ENCODE results near the gene ITGB5.
"Not testable (repeated sequence)": the region's sequence is repeated elsewhere in the genome, so short reads cannot be mapped to it uniquely, and the experiment has no call there.

ITGB5 gene

DNA sequence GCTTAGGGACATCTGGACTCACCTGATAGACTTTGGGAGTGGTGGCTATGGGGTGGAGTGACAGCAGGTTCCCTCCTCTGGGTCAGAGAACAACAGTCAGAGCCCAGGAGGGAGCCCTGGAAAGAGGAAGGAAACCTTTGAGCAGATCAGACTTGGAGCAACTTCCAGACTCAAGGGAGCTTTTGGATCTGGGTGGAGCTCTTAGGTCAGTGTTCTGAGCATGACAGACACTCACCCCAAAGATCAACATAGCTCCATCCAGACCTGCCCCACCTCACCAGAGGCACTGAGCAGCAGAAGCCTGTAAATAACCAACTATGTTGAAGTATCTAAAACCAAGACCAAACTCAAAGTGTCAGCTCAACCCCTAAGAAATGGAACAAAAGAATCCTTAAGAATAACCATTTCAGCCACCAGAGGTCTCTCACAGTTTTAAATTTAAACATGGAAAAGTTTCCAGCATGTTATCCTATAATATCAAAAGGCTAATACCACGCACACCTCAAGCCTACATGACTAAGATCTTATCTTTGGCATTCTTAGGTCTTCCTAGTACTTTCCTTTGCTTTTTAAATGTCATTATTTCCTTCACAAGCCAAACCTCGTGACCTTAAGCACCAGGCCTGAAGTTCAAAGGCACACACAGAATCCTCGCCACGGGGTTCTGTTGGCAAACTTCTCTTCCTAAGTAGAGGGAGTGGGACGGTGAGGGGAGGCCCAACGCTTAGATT, 100.5 kb downstream of the ITGB5 start:
- no peak for DNase-seq (ENCODE audit: low read depth in 2 of 2)

DNA sequence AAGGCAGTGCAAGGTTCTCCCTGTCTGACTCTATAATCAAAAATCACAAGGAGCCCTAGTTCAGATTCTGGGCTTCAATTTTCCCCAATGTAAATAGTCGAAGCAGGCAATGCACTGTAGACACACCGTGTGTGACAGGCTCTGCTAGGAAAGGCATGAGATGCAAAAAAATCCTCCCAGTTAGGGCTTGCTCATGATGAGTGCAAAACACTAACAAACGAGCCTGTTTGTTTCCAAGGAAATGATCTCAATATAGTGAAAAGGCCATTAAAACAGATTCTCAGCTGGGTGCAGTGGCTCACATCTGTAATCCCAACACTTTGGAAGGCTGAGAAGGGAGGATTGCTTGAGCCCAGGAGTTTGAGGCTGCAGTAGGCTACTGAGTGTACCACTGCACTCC, 101.2 kb downstream of the ITGB5 start:
- DNase-seq (ENCODE audit: low read depth in 2 of 2): no peak

DNA sequence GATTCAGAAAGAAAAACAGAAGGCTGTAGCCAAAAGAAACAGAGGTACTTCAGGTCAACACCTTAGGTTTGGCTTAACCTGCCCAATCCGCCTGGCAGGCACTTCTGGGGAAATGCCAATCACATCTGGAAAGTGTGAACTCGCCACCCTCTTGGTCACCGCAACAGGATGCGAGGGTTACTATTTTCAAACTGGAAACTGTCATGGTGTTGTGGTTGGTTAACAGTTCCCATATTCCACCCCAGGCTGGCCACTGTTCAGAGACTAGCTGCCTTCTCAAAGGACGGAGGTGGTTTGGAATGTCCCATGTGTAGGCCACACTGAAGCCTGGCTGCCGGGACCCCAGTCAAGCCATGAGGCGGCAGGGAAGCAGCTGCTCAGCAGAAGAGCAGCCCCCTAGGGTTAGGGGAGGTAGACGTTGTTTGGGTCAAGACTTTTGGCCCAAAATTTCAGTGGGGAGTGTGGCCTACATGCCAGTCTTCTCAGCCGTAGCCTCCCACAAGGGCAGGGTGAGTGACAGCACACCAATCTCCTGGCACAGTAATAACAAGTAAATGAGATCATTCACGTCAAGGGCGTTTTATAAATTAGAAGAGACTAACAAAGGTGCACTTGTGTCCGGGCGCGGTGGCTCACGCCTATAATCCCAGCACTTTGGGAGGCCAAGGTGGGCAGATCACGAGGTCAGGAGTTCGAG, 102.3 kb downstream of the ITGB5 start:
- no peak for DNase-seq (ENCODE audit: low read depth in 2 of 2)

DNA sequence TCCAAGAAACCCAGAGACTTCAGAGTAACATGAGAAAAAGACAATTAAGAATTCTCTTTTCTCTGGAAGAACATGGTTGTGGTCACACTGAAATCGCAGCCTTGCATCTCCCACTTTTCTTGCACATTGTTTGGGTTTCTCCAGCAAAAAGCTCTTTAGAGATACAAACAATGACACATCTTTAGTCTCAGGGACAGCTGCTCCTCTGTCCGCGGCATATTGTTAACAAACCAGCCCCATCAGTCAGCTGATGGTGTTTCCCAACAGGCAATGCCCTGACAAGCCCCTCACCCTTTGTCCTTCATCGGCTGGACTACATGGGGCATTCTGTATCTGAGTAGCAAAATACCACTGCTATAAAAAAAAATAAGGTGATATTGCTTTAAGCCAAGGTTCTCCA, 103.5 kb downstream of the ITGB5 start:
- DNase-seq (ENCODE audit: low read depth in 2 of 2): no peak

DNA sequence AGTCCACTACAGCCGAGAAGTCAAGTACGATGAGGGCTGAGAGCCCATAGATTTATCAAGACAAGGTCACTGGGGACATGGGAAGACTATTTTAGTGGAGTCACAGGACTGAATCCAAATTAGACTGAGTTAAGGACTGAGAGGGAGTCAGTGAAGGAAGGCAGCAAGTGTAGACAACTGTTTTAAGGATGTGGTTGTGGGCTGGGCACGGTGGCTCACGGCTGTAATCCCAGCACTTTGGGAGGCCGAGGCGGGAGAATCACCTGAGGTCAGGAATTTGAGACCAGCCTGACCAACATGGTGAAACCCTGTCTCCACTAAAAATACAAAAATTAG, 104.8 kb downstream of the ITGB5 start:
- DNase-seq (ENCODE audit: low read depth in 2 of 2): not testable (repeated sequence)

DNA sequence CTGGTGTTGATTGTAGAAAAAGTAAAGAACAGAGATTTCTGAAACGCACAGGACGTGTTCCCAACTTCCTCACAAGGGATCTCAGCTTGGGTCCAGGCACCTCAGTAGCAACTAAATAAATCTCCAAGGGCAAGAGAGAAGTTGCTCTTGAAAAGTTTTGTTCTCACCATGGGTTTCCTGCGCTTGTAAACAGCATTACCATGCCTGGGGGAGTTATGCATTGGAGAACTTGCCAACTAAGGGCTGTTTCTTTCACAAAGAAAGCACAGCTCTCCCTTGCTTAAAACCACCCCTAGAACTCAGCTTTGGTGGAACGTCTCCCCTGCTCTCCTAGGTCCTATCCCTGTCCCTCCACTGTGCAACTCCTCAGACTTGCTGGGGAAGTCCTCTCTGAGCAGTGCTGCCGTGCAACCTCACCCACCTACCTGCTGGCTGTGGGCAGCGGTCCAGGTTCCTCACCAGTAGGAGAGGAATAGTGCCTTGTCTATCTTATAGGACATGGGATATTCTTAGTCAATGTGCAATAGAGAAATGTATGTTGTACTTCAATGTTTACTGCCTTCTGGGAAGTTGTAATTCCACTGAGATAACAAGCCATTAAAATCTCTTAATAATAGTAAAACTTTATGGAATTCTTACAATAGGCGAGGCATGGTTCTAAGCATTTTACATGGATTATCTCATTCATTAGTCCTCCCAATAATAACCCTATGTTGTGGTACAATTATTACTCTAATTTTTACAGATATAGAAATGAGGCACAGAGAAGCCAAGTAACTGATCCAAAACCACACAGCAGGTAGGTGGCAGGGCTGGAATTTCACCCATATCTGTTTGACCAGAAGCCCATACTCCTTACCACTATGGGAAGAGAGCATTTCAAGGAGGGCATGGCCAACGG, 105.4 kb downstream of the ITGB5 start:
- no peak for DNase-seq (ENCODE audit: low read depth in 2 of 2)

DNA sequence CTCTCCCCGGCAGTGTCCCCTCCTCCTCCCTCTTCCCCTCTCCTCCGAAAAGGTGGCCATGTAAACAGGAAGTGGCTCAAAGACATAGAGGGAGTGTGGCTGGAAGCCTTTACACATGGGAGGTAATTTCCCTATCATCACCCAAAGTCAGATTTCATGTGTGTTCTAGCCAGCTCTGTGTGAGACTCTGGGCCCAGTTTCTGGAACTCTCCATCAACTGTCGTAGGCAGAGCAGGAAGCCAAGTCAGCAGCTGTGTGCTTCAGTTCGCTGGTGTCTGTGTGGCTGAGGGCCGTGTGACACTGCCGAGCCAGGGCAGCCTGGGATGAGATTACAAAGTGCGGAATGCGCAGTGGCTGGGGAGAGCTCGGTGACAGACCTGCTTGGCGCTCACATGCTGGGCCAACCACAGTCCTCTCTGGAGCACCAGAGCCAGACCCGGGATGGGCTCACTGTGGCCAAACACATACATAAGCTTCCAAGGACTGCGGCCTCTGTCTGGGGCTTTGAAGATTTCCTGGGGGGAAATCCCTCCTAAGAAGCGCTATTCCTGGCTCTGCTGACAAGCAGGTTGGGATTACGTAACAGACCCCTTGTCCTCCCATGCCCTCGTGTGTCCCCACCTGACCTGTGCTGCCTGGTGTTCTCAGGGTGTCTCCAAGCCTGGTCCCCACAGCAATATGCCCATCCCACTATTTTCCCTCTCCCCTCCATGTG, 106.2 kb downstream of the ITGB5 start:
- DNase-seq (ENCODE audit: low read depth in 2 of 2): no peak

DNA sequence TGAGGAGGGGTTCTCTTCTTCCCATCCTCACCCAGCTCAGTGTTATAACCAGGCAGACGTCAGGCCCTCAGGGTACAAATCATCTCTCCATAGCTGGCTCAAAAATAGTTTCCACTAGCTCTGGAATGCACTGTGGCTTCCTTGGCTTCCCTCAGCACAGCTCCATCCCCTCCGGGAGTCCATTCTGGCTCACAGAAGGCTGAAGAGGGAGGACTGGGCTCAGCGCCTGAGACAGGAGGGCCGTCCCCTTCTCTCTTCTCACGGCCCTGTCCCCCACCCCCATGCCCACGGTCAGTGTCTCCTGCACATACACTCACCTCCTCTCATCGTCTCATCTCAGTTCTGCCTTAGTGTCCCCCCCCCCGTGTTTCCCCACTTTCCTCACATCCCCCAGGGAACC, 106.8 kb downstream of the ITGB5 start:
- no peak for DNase-seq (ENCODE audit: low read depth in 2 of 2)

DNA sequence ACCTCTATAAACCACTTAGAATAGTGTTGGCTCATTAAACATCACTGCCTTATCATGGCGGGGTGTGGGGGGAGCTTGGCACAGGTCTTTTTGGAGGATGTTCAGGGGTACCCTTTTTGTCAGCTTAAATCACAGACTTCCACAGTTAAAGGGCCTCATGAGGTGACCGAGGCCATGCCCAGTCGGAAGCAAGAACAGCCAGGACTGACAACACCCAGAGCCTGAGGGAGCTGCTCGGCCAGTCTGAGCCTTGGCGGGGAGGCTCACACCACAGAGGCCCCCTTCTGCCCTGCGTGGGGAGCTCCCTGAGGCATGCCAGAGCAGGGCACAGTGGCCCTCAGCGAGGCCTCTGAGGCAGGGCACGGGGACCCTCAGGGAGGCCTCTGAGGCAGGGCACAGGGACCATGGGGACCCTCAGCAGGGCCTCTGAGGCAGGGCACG, 107.4 kb downstream of the ITGB5 start:
- DNase-seq (ENCODE audit: low read depth in 2 of 2): no peak

DNA sequence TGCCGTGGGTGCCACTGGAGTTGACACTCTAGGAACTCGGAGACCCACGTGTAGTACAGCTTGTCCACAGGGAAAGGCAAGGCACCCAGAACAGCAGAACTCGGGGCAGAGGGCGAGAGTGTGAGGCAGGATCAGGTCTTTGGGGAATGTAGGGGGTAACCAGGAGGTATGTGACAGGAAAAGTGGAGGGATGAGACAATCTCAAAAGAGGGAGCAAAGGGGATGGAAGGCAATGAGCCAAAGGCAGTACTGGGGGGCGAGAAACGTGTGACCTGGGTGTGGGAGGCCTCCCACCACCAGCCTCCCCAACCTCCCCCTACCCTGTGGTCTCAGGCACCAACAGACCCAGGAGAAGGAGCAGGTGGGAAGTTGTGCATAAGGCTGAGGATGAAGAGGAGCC, 108.0 kb downstream of the ITGB5 start:
- DNase-seq (ENCODE audit: low read depth in 2 of 2): no peak

DNA sequence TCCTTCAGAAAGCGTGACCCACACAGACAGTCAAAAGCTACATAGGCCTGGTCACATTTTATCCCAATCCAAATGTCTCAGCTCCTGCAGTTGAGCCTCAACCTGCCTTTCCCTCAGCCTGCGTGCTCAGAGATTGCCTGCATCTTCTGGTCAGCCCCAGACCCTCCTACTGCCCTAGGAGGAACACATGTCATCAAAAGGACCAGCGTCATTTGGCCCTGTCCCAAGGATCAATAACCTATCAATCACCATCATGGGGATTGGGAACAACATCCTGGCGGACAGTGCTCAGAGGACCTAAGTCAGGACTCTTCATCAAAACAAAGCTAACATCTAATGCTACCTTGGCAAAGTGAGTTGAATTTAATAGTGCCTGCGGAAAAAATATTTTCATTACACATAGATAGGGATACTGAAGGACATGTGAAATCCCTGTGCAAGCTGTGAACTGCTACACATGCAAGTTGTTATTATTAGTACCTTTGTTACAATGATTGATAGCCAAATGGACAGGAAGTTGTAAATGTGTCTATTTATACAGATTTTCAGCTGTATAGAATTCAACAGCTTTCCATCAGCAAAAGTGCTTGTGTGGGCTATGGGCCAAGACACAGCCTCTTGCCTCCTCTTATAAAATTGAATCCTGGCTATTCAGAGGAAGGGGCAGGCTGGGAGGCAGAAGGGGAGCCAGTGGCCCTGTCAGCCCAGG, 109.2 kb downstream of the ITGB5 start:
- no peak for DNase-seq (ENCODE audit: low read depth in 2 of 2)

DNA sequence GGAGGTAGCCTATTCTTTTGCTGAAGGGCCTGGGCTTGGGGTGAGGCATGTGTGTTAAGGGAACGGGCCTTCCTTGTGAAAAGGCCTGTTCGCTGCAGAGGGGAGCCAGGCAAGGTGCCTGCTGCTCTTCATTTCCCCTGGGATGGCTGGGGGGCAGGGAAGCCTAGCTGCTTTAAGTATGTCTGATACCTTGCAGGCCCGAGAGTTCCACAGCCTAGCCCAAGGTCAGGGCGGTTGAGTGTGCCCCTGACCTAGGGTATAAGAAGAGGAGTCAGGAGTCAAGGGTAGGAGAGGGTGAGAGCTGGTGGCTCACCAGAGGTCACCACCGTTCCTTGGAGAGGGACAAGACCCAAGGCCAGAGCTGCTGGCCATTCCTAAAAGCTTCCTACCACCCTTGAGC, 110.3 kb downstream of the ITGB5 start:
- no peak for DNase-seq (ENCODE audit: low read depth in 2 of 2)

DNA sequence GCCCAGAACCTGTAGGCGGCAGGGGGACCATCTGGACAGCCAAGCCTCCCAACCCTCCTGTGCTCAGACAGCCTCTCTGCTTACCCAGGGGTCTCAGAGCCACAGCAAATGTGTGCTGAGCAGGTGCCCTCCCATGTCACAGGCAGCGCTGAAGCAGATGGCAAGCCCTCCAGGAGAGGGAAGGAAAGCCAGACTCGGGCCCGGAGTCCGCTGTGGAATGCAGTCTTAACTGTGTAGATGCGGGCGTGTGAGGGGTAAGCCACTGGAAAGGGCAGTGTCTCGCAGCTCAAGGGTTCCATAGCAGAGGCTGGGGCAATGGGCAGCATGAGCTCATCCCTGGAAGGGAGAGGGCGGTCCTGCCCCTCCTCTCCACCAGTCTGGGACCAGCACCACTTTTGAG, 111.3 kb downstream of the ITGB5 start:
- DNase-seq (ENCODE audit: low read depth in 2 of 2): no peak

DNA sequence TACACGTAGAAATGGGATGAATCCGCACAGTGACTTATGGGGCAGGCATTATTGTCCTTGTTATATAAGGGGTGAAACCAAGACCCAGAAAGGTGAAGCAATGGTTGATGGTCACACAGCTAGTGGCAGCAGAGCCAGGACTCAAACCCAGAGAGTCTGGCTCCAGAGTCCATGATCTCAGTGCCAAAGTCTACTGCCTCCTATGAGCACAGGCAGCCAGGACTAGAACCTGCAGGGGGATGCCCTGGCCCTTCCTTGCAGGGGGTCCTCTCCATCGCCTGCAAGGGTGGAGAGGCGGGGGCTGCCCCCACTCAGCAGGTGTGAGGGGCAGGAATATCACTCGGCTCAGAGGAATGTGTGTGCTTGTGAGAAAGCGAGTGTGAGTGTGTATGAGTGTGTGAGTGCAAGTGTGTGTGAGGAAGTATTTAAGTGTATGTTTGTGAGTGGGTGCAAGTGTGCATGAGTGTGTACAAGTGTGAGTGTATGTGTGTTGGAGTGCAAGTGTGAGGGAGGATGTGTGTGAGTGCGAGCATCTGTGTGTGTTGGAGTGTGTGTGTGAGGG, 112.2 kb downstream of the ITGB5 start:
- DNase-seq (ENCODE audit: low read depth in 2 of 2): no peak

DNA sequence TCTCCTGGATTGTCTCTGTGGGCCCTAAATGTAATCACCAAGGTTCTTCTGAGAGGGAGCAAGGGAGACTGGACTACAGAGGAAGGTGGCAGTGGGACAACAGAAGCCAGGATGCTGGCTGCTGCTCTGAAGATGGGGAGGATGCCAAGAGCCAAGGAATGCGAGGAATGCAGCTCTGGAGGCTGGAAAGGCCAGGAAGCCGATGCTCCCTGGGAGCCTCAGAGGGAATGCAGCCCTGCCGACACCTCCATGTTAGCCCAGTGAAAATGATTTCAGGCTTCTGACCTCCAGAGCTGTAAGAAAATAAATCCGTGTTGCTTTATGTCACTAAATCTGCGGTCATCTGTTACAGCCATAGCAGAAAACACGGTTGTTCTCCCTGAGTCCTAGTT, 112.8 kb downstream of the ITGB5 start:
- no peak for DNase-seq (ENCODE audit: low read depth in 2 of 2)

DNA sequence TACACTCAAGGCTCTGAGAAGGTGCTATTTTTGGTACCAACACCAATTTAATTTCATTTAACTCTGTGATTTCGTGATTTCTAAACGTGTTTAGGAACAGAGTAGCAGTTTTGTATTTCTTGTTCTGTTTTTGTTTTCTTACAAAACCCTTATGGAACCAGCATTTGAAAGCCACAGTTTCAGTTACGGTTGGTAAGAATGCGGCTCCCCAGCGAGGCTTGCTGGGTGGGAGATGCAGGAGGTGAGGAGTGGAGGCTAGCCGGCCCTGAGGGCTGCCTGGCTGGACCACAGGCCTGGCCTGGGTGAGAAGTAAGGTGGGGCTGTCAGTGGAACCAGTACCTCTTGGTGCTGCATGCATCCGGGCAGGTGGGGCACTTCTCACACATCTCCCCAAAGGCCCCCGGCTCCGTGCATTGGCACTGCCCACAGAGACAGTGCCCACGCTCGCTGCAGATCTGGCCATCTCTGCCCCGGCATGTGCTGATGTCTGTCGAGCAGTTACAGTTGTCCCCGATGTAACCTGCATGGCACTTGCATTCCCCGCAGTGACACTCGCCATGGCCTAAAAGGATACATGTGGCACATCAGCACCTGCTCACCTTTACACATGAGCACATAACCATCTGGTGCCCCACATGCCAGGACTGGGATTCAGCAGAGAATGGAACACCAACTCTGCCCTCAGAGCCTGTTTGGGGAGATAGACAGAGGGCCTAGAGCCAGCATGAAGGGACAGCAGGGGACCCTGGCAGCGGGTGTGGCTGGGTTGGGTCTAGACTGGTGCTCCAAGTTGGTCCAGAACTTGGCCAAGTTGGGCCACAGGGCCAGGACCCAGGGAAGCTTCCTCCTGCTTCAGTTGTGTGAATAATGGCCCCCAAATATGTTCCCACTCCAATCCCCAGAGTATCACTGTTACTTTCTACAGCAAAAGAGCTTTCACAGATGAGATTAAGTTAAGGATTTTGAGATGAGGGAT, 113.5 kb downstream of the ITGB5 start:
- DNase-seq (ENCODE audit: low read depth in 2 of 2): no peak

DNA sequence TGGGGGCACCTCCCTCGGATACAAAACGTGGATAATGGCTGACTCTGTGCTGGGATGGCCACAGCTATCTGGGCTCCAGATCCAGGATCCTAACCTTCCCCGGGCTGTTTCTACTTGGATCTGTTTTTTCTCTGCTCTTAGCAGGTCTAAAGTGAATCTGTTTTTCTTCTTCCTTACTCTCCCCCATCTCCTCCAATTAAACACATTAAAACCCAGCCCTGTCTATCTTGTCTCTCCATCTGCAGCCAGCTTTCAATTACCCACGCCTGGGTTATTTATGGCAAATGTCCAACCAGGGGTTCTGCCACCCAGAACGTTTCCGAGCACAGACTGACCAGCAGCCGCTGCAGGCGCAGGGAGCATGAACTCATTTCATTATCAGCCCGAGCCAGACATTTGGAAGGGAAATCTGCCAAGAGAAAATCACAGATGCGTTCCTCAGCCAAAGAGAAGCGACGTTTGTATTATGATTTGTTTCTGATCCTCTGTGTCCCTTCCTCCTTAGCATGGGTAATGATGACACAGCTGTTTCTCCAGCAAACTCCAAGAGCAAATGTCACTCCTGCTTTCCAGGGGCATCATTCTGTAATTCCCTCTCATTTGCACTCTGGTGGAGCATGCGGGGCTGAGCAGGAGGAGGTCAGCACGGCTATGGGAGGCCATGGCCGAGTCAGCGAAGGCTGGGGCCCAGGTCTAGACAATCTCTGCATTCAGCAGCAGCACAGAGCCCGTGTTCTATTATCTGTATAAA, 114.9 kb downstream of the ITGB5 start:
- DNase-seq (ENCODE audit: low read depth in 2 of 2): no peak

DNA sequence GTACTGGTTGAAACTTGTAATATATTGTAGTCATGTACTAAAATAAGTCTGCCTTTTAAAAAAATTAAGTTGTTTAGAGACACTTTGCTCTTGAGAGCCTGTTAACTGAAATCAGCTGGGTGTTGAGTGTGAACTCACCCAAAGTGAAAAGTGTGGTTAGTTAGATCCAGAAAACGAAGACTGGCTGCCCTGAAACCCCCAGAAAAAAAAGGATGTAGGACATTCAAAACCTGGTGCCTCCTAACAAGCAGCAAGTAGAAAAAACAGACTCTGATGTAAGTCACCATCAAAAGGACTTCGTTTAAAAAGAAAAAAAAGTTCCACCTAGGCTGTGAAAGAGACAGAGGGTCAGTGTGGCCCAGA, 116.1 kb downstream of the ITGB5 start:
- no peak for DNase-seq (ENCODE audit: low read depth in 2 of 2)

Data from stimulated activated CD8-positive, alpha-beta memory T cell treated with anti-CD3 and anti-CD28 coated beads, Interleukin-7, amount 100 ng/mL, for 1 hour (primary cell).